Fibroblast of lung (primary cell): ENCODE results near the gene ACSL3. TPM values are rescaled to one million over a fixed set of nuclear protein-coding genes. Genes with fewer than 3 reads are reported as not detected.

ENCODE experiments used
- DNase-seq, 2 donors: peaks; one replicate each; pipeline versions ENCODE4 v3.0.0 to v3.0.0-alpha.2; 2010; ENCODE audit warnings: low read depth in 2 of 2
- H2AFZ ChIP-seq: 2 replicates; pipeline ENCODE4 v1.5.1; 2012; ENCODE audit warnings: low read length, control low read depth, inconsistent platforms
- H3K27ac ChIP-seq: 2 replicates; pipeline ENCODE4 v1.5.1; 2011; ENCODE audit warnings: low read length, control low read depth; ENCODE audit not compliant: insufficient read depth
- H3K27me3 ChIP-seq: 2 replicates; pipeline ENCODE4 v1.5.1; 2011; ENCODE audit warnings: mild to moderate bottlenecking, low read length; ENCODE audit not compliant: control insufficient read depth, insufficient read depth
- H3K36me3 ChIP-seq: 2 replicates; pipeline ENCODE4 v1.5.1; 2011; ENCODE audit warnings: low read length; ENCODE audit not compliant: control insufficient read depth, insufficient read depth
- H3K4me1 ChIP-seq: 2 replicates; pipeline ENCODE4 v1.5.1; 2011; ENCODE audit warnings: low read length; ENCODE audit not compliant: control insufficient read depth, insufficient read depth; ENCODE audit errors: extremely low read depth
- H3K4me2 ChIP-seq: 2 replicates; pipeline ENCODE4 v1.5.1; 2011; ENCODE audit warnings: low read length, control low read depth; ENCODE audit not compliant: insufficient read depth; ENCODE audit errors: extremely low read depth
- H3K4me3 ChIP-seq, 4 experiments: fragments of 200-600 bp in 1 of 4; sonication (generic) in 1 of 4; replicated peaks in 1 of 4; 2 replicates each; pipeline ENCODE4 v1.5.1; 2011 to 2016; ENCODE audit warnings: low read length in 4 of 4, low read depth in 3 of 4, mild to moderate bottlenecking in 3 of 4, control low read depth in 2 of 4, inconsistent platforms in 1 of 4, mixed read lengths in 1 of 4; ENCODE audit not compliant: insufficient read depth in 1 of 4; ENCODE audit errors: control extremely low read depth in 1 of 4
- H3K79me2 ChIP-seq: 2 replicates; pipeline ENCODE4 v1.5.1; 2012; ENCODE audit warnings: mild to moderate bottlenecking, low read length, inconsistent platforms; ENCODE audit not compliant: control insufficient read depth, insufficient read depth
- H3K9ac ChIP-seq: 2 replicates; pipeline ENCODE4 v1.5.1; 2011; ENCODE audit warnings: mild to moderate bottlenecking, low read length, control low read depth; ENCODE audit not compliant: insufficient read depth
- H3K9me3 ChIP-seq: 2 replicates; pipeline ENCODE4 v1.5.1; 2012; ENCODE audit warnings: low read depth, low read length; ENCODE audit not compliant: control insufficient read depth, insufficient read depth
- H4K20me1 ChIP-seq: 2 replicates; pipeline ENCODE4 v1.5.1; 2011; ENCODE audit warnings: low read length; ENCODE audit not compliant: control insufficient read depth, insufficient read depth; ENCODE audit errors: extremely low read depth
- EZH2 ChIP-seq: IDR thresholded peaks from 2 replicates; pipeline ENCODE4 v1.5.1; 2012; ENCODE audit warnings: low read length, control low read depth, mild to moderate bottlenecking; ENCODE audit errors: missing control alignments
- polyA plus RNA-seq, 2 donors: library from polyadenylated mRNA; depleted of rRNA in 1 of 2; stranded (reverse) in 1 of 2; unstranded in 1 of 2; fragments of >200 nt; gene quantifications; 2 replicates each; pipeline ENCODE4 v1.2.1, GENCODE V29; 2011 to 2012; ENCODE audit warnings: missing spikeins in 1 of 2
- total RNA-seq: library from RNA; depleted of rRNA; stranded (reverse); fragments of >200 nt; gene quantifications from 2 replicates; pipeline ENCODE4 v1.2.1, GENCODE V29; 2014
- TF ChIP-seq, protein P1 (sequence below), 2 donors: IDR thresholded peaks in 1 of 2; conservative IDR thresholded peaks in 1 of 2; 1 replicate in 1 of 2; 2 replicates in 1 of 2; pipeline ENCODE4 v1.5.1; 2011 to 2012; ENCODE audit warnings: low read length in 2 of 2, control low read depth in 1 of 2, inconsistent platforms in 1 of 2, low read depth in 1 of 2, mild to moderate bottlenecking in 1 of 2

The ACSL3 gene
- total and polyA plus RNA-seq, 2 donors (not counting 1 experiment from before 2014, with no cell fraction given): 147 to 377 TPM

DNA sequence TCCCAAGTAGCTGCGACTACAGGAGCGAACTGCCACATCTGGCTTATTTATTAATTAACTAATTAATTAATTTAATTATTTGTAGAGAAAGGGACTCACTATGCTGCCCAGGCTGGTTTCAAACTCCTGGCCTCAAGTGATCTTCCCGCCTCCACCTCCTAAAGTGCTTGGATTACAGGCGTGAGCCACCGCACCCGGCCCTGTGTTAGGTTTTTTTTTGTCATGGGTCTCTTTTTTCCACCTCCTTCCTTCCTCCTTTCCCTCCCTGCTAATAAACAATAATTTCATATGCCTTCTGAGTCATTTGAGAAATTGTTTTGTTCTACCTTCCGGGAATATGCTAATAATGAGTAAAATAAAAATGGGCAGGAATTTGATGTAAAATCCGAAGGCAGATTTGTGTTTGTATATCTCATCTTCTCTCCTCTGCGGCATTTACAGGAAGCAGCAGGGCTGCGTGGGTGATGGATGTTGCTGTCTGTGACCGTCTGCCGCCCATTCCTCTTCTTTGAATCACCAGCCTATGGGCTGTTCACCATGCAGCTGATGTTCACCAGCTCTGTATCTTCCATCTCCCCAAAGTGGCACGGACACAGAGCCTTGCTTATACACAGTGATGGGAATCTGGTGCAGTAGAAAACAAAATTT is 89.9 kb downstream of the ACSL3 start:
- no peaks in the 10 kb centered on the region for H4K20me1 ChIP-seq
- H3K27me3 ChIP-seq: no peaks in the 10 kb centered on the region
- no peak overlapping the region for H2AFZ ChIP-seq
- peak; percentile 41 to 94 for DNase-seq
- TF ChIP-seq, protein P1, sequence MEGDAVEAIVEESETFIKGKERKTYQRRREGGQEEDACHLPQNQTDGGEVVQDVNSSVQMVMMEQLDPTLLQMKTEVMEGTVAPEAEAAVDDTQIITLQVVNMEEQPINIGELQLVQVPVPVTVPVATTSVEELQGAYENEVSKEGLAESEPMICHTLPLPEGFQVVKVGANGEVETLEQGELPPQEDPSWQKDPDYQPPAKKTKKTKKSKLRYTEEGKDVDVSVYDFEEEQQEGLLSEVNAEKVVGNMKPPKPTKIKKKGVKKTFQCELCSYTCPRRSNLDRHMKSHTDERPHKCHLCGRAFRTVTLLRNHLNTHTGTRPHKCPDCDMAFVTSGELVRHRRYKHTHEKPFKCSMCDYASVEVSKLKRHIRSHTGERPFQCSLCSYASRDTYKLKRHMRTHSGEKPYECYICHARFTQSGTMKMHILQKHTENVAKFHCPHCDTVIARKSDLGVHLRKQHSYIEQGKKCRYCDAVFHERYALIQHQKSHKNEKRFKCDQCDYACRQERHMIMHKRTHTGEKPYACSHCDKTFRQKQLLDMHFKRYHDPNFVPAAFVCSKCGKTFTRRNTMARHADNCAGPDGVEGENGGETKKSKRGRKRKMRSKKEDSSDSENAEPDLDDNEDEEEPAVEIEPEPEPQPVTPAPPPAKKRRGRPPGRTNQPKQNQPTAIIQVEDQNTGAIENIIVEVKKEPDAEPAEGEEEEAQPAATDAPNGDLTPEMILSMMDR (conservative IDR thresholded peaks at IDR 0.05 in 1 of 2, IDR thresholded peaks at IDR 0.05 in 1 of 2; ENCODE audit: low read depth in 1 of 2, low read length in 2 of 2): no peak
- TF ChIP-seq EZH2: no peak
- H3K4me2 ChIP-seq: peak overlapping the region; percentile 20
- H3K36me3 ChIP-seq: no peaks in the 10 kb centered on the region
- H3K4me1 ChIP-seq: peaks cover 5% of the 10 kb centered on the region
- peak overlapping the region; percentile 52 for H3K27ac ChIP-seq
- no peak overlapping the region for H3K9ac ChIP-seq
- no peak overlapping the region for H3K4me3 ChIP-seq
- H3K79me2 ChIP-seq: no peaks in the 10 kb centered on the region
- H3K9me3 ChIP-seq: no peaks in the 10 kb centered on the region

DNA sequence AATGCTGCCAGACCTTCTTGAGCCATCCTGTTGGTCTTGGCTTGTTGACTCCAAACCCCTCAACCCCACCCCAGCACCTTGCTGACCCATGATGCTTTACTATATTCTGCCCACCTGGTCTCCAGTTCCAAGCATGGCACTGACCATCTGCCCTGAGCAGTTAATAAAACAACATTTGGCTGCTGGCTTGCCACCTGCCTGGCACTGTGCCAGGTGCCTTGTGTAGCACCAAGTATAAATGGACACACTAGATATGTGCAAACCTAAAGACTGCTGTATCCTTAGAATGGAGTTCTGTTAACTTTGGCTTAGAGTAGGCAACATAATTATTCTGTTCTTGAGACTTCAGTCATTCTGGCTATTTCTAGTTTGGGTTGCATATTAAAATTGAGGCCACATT is 91.4 kb downstream of the ACSL3 start:
- DNase-seq: no peak
- no peak overlapping the region for H3K9ac ChIP-seq
- no peak overlapping the region for H3K4me2 ChIP-seq
- no peak overlapping the region for H3K4me3 ChIP-seq
- peaks cover 3% of the 10 kb centered on the region for H3K4me1 ChIP-seq
- no peaks in the 10 kb centered on the region for H3K79me2 ChIP-seq
- no peaks in the 10 kb centered on the region for H4K20me1 ChIP-seq
- TF ChIP-seq EZH2: no peak
- TF ChIP-seq, protein P1 (conservative IDR thresholded peaks at IDR 0.05 in 1 of 2, IDR thresholded peaks at IDR 0.05 in 1 of 2; ENCODE audit: low read depth in 1 of 2, low read length in 2 of 2): no peak
- H3K36me3 ChIP-seq: no peaks in the 10 kb centered on the region
- H3K27me3 ChIP-seq: no peaks in the 10 kb centered on the region
- no peak overlapping the region for H2AFZ ChIP-seq
- H3K9me3 ChIP-seq: no peaks in the 10 kb centered on the region
- no peak overlapping the region for H3K27ac ChIP-seq

DNA sequence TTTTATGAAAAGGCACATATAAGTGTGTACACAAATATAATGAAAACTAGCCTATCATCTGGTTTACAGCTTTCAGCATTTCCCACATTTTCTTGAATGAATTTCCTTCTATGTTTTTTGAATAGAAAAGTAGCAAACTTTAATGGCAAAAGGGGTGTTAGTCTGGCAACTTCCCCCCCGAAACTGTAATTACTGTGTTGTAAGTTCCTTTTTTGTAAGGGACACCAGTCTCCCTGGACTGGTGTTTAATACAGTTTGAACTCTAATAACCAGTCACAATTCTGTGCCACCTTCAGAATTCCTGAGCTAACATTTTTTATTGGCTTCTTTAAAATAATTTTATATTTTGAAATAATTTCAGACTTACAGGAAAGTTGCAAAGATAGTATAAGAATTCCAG is 94.2 kb downstream of the ACSL3 start:
- Histone ChIP-seq H3K4me1 (peaks cover 7% of the 10 kb centered on the region), H3K9ac (no peak overlapping the region), H3K36me3 (no peaks in the 10 kb centered on the region), H2AFZ (no peak overlapping the region), H3K27me3 (no peaks in the 10 kb centered on the region), H3K4me3 (no peak overlapping the region), H3K4me2 (no peak overlapping the region), H4K20me1 (no peaks in the 10 kb centered on the region), H3K9me3 (no peaks in the 10 kb centered on the region), H3K79me2 (no peaks in the 10 kb centered on the region), H3K27ac (no peak overlapping the region)
- DNase-seq: no peak
- TF ChIP-seq, protein P1 (conservative IDR thresholded peaks at IDR 0.05 in 1 of 2, IDR thresholded peaks at IDR 0.05 in 1 of 2; ENCODE audit: low read depth in 1 of 2, low read length in 2 of 2): no peak
- no peak for TF ChIP-seq EZH2
